GM12874 (cell line): ENCODE measurements around the gene MED15.

Source experiments
- CTCF ChIP-seq: IDR thresholded peaks from 2 replicates; pipeline ENCODE4 v1.5.1; 2011; ENCODE audit warnings: low read depth, mild to moderate bottlenecking, control low read depth, low read length, moderate library complexity; ENCODE audit not compliant: insufficient read depth

The MED15 gene

GRCh38 chr22:20613301-20613700 lies 105.9 kb downstream of the MED15 start:
- TF ChIP-seq CTCF: no peak

- TF ChIP-seq CTCF: no peak
Measured at GRCh38 chr22:20615021-20615420, 107.6 kb downstream of the MED15 start.

GRCh38 chr22:20615533-20616450 lies 108.4 kb downstream of the MED15 start:
- TF ChIP-seq CTCF: no peak

GRCh38 chr22:20616451-20617043 lies 109.1 kb downstream of the MED15 start:
- TF ChIP-seq CTCF: no peak

DNA sequence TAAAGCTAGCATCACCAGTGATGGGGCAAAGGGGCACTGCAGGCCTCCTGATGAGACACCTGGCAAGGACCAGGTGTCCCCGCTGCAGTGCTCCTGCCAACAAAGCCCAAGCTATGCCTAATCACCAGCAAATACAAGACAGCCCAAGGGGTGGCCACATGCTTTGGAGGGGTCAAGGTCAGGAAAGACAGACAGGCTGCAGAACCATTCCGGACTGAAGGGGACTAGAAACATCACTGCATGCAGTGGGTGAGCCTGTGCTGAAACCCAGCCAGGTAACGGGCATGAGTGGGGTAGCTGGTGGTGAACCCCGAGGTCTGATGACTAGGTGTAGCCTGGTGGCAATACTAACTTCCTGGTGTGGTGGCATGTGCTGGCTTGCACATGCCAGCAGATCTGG lies 111.1 kb downstream of the MED15 start:
- TF ChIP-seq CTCF: no peak

GRCh38 chr22:20619045-20619892 lies 111.9 kb downstream of the MED15 start:
- TF ChIP-seq CTCF: no peak

GRCh38 chr22:20621162-20621561 lies 113.8 kb downstream of the MED15 start:
- TF ChIP-seq CTCF: no peak
